DMS53 treated with DMSO at 0.1 percent for 48 hours (cell line): ENCODE measurements around the gene KCTD3.

Experiments
- DNase-seq: peaks from one replicate; lab custom pipeline; 2025; ENCODE audit not compliant: unreplicated experiment; lab: John Stamatoyannopoulos, UW

KCTD3 gene

GRCh38 chr1:215650446-215651149 is 83.5 kb downstream of the KCTD3 start:
- DNase-seq, result no peak

- DNase-seq, result no peak
These were observed 84.8 kb downstream of the KCTD3 start for GRCh38 chr1:215651867-215652266.

GRCh38 chr1:215652371-215652770 is 85.3 kb downstream of the KCTD3 start:
- no peak for DNase-seq

GRCh38 chr1:215657047-215657446 is 89.9 kb downstream of the KCTD3 start:
- no peak for DNase-seq

- no peak for DNase-seq
These were observed 93.2 kb downstream of the KCTD3 start for GRCh38 chr1:215660259-215660658.

GRCh38 chr1:215661033-215661432 is 93.9 kb downstream of the KCTD3 start:
- DNase-seq, result no peak

GRCh38 chr1:215665215-215665614 is 98.1 kb downstream of the KCTD3 start:
- DNase-seq, result no peak

- DNase-seq, result no peak
These were observed 100.7 kb downstream of the KCTD3 start for GRCh38 chr1:215667761-215668160.

- DNase-seq, result no peak
These were observed 102.8 kb downstream of the KCTD3 start for GRCh38 chr1:215669806-215670491.
